ENCODE results near the gene CD226. TPM values are rescaled to one million over a fixed set of nuclear protein-coding genes. Genes with fewer than 3 reads are reported as not detected.

Gene CD226
- total and polyA plus RNA-seq, 12 donors = 0.13 to 3.9 (median 1.7) TPM; not detected in 1

DNA sequence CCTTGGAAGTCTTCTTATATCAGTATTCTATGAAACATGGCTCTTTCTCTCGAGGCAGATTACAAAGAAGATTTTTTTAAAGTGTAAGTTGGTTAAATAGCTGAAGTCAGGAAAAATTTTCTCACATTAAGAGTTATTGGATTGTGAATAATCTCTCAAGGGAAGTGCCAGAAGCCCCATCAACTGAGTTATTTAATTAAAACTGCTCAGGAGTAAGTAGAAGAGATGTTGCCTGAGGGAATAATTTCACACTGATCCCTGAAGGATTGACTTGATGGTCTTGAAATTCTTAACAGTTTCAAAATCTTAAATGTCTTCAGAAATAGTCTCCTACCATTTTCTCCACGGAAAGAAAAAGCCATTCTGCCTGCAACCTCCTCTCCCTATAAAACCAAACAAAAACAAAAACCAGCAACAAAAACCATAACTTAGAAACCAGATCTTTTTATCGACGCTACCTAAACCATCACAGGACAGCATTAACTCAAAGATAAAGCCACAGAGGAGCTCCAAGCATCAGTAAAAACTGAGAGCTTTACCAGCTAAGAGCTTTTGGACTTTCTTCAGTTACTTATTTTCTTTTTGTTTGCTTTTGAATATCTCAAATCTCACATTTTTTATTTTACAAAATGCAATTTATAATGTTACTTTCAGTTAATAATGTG, 12.9 kb downstream of the CD226 start:
- no peak for TF ChIP-seq POLR2A (IDR thresholded peaks at IDR 0.05)
- TF ChIP-seq, protein P1, sequence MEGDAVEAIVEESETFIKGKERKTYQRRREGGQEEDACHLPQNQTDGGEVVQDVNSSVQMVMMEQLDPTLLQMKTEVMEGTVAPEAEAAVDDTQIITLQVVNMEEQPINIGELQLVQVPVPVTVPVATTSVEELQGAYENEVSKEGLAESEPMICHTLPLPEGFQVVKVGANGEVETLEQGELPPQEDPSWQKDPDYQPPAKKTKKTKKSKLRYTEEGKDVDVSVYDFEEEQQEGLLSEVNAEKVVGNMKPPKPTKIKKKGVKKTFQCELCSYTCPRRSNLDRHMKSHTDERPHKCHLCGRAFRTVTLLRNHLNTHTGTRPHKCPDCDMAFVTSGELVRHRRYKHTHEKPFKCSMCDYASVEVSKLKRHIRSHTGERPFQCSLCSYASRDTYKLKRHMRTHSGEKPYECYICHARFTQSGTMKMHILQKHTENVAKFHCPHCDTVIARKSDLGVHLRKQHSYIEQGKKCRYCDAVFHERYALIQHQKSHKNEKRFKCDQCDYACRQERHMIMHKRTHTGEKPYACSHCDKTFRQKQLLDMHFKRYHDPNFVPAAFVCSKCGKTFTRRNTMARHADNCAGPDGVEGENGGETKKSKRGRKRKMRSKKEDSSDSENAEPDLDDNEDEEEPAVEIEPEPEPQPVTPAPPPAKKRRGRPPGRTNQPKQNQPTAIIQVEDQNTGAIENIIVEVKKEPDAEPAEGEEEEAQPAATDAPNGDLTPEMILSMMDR (IDR thresholded peaks at IDR 0.05) = no peak
- intact Hi-C loops (cut with DNase I) = no loop called here
- peaks cover 0 to 11% of the 10 kb centered on the region in 2 donors for H3K4me1 ChIP-seq (replicated peaks in 1 of 2)
- H3K27ac ChIP-seq = no peak overlapping the region
- H3K36me3 ChIP-seq (replicated peaks in 1 of 2) = no peaks in the 10 kb centered on the region
- DNase-seq = no peak
- no peaks in the 10 kb centered on the region for H3K9me3 ChIP-seq (replicated peaks in 1 of 3)
- 86 to 95% (median 91%) methylated on average over 4 of the region's 4 CpGs for WGBS, 4 donors
- H3K27me3 ChIP-seq = no peaks in the 10 kb centered on the region
- no peak overlapping the region for H3K4me3 ChIP-seq

GRCh38 chr18:69929041-69929774, 18.5 kb downstream of the CD226 start:
- H3K9me3 ChIP-seq (replicated peaks in 1 of 3) = no peaks in the 10 kb centered on the region
- no peak for DNase-seq
- no peaks in the 10 kb centered on the region for H3K27me3 ChIP-seq
- TF ChIP-seq, protein P1 (IDR thresholded peaks at IDR 0.05) = no peak
- no peak for TF ChIP-seq POLR2A (IDR thresholded peaks at IDR 0.05)
- WGBS, 4 donors = 88 to 92% (median 89%) methylated on average over 5 of the region's 5 CpGs
- no peak overlapping the region for H3K27ac ChIP-seq
- no peak overlapping the region for H3K4me3 ChIP-seq
- no peaks in the 10 kb centered on the region for H3K4me1 ChIP-seq (replicated peaks in 1 of 2)
- intact Hi-C loops (cut with DNase I) = no loop called here
- H3K36me3 ChIP-seq (replicated peaks in 1 of 2) = no peaks in the 10 kb centered on the region

DNA sequence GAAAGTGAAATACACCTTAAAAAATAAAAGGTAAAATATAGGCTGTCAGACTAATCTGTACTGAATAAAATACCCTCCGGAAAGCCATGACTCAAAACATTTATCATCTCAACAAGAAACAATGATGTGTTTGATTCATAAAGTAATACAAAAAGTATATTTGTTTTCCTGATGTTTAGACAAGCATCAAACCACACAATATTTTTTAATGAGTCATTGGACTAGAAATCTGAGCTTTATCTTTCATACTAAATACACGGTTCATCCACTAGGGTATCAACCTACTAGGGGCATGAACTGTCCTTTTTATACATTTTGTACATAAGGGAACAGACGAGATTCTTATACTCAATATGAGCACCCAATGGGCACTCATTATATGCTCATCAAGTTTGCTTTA, 31.3 kb downstream of the CD226 start:
- no peak for TF ChIP-seq POLR2A (IDR thresholded peaks at IDR 0.05)
- no peaks in the 10 kb centered on the region for H3K36me3 ChIP-seq (replicated peaks in 1 of 2)
- intact Hi-C loops (cut with DNase I) = no loop called here
- DNase-seq = no peak
- H3K27me3 ChIP-seq = no peaks in the 10 kb centered on the region
- 69 to 81% (median 75%) methylated on average over 3 of the region's 3 CpGs for WGBS, 4 donors
- no peaks in the 10 kb centered on the region for H3K9me3 ChIP-seq (replicated peaks in 1 of 3)
- H3K4me1 ChIP-seq (replicated peaks in 1 of 2) = no peaks in the 10 kb centered on the region
- H3K27ac ChIP-seq = no peak overlapping the region
- no peak overlapping the region for H3K4me3 ChIP-seq

DNA sequence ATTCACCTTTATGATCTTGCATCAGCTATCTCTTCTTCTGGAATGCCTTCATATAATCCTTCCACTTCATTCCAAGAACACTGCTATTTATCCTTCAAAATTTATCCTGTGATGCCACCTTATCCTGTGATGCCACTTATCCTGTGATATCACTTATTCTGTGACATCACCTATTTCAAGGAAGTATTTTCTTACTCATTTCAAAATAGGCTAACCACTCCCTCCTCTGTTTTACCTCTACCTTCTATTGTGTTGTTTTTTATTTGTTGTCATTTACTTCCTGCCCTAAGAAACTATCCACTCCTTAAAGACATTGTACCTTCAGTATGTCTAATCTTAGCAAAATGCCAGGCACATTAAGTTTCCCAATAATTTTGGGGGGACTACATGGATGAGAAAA, 38.8 kb downstream of the CD226 start:
- Histone ChIP-seq H3K9me3 (replicated peaks in 1 of 3) (no peaks in the 10 kb centered on the region), H3K36me3 (replicated peaks in 1 of 2) (no peaks in the 10 kb centered on the region), H3K27me3 (no peaks in the 10 kb centered on the region), H3K4me3 (no peak overlapping the region), H3K27ac (no peak overlapping the region), H3K4me1 (replicated peaks in 1 of 2) (no peaks in the 10 kb centered on the region)
- no peak for TF ChIP-seq POLR2A (IDR thresholded peaks at IDR 0.05)
- TF ChIP-seq, protein P1 (IDR thresholded peaks at IDR 0.05) = no peak
- DNase-seq = no peak
- intact Hi-C loops (cut with DNase I) = no loop called here
